ENCODE data around the gene STAT1.

Gene STAT1

DNA sequence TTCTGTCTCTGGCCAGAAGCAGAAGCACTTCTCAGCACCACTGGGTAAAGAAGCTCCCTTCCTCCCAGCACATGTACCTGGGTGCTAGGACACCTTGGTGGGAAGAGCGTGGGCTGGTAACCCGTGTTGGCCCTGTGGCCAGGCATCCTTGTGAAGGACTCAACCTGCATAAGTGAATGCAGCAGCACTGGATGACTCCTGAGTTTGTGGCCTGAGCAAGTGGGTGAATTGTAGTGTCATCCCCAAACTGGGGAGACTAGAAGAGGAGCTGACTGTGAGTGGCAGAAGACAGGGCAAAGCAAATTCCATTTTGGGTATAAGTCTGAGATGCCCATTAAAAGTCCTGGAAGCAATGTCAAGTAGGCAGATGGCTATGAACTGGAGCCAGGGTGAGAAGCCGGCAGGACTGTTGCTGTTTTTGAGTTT, 63.4 kb downstream of the STAT1 start:
- no peaks in the 10 kb centered on the region for H3K36me3 ChIP-seq (ENCODE audit: control insufficient read depth in 2 of 2, insufficient read depth in 2 of 2, low read length in 2 of 2)
- no peak overlapping the region for H3K27ac ChIP-seq (ENCODE audit: low read length)
- H3K9me3 ChIP-seq (ENCODE audit: control insufficient read depth in 2 of 2, low read length in 2 of 2) = no peaks in the 10 kb centered on the region
- H3K9ac ChIP-seq (ENCODE audit: low read length in 2 of 2) = no peak overlapping the region
- no peak overlapping the region for H3K4me3 ChIP-seq (ENCODE audit: low read length in 2 of 2)
- no peaks in the 10 kb centered on the region for H3K27me3 ChIP-seq (ENCODE audit: control insufficient read depth in 1 of 2, insufficient read depth in 2 of 2, low read length in 2 of 2)
- peaks cover 14% of the 10 kb centered on the region for H3K4me1 ChIP-seq (ENCODE audit: control insufficient read depth, insufficient read depth, low read length)

DNA sequence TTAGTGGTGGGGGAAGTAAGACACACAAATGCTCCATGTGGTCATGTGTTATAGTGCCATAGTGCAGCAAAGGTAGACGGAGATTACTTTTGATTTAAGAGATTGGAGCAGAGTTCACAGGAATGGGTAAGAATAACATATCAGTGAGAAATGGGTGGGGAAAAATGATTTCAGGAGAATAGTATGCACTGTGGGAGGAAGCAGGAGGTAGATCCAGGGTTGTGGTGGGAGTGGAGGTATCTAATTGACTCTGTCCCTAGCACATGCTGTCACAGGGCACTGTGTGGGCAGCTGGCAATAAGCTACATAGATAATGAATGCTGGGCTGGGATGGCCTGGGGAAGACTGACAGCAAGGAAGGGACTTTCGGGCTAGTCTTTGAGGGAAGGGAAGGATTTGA, 65.3 kb downstream of the STAT1 start:
- Histone ChIP-seq H3K4me3 (ENCODE audit: low read length in 2 of 2) (no peak overlapping the region), H3K27ac (ENCODE audit: low read length) (no peak overlapping the region), H3K9me3 (ENCODE audit: control insufficient read depth in 2 of 2, low read length in 2 of 2) (no peaks in the 10 kb centered on the region), H3K27me3 (ENCODE audit: control insufficient read depth in 1 of 2, insufficient read depth in 2 of 2, low read length in 2 of 2) (no peaks in the 10 kb centered on the region), H3K36me3 (ENCODE audit: control insufficient read depth in 2 of 2, insufficient read depth in 2 of 2, low read length in 2 of 2) (no peaks in the 10 kb centered on the region), H3K4me1 (ENCODE audit: control insufficient read depth, insufficient read depth, low read length) (peaks cover 14% of the 10 kb centered on the region), H3K9ac (ENCODE audit: low read length in 2 of 2) (no peak overlapping the region)

DNA sequence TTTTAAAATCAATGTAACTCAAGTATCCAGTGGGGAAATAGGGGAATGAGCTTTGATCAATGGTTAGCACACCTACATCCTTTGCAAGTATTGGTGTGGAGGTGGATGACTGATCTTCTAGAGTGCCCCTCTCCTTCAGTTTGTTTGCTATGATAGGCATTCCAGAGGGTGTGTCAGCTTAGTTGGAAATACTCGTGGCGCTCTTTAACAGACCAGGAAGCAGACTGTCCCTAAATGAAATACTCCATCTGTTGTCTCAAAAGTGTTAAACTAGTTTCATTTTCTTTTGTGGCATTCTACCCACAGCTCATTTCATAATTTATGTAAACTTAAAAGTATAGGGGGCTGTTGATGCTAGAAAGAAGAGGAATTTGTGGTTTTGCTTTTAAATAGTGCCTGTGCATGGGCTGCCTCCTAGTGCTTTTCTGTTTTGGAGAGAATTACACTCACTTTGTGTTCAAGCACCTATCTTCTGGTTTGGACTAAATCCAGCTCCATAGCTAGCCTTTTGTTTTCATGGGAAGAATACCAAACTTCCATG, 66.2 kb downstream of the STAT1 start:
- Histone ChIP-seq H3K9ac (ENCODE audit: low read length in 2 of 2) (peak overlapping the region in 1 of 2 donors; percentile 21), H3K36me3 (ENCODE audit: control insufficient read depth in 2 of 2, insufficient read depth in 2 of 2, low read length in 2 of 2) (no peaks in the 10 kb centered on the region), H3K27ac (ENCODE audit: low read length) (peak overlapping the region; percentile 13), H3K4me3 (ENCODE audit: low read length in 2 of 2) (peak overlapping the region in 1 of 2 donors; percentile 24), H3K27me3 (ENCODE audit: control insufficient read depth in 1 of 2, insufficient read depth in 2 of 2, low read length in 2 of 2) (no peaks in the 10 kb centered on the region), H3K9me3 (ENCODE audit: control insufficient read depth in 2 of 2, low read length in 2 of 2) (no peaks in the 10 kb centered on the region), H3K4me1 (ENCODE audit: control insufficient read depth, insufficient read depth, low read length) (peaks cover 14% of the 10 kb centered on the region)

DNA sequence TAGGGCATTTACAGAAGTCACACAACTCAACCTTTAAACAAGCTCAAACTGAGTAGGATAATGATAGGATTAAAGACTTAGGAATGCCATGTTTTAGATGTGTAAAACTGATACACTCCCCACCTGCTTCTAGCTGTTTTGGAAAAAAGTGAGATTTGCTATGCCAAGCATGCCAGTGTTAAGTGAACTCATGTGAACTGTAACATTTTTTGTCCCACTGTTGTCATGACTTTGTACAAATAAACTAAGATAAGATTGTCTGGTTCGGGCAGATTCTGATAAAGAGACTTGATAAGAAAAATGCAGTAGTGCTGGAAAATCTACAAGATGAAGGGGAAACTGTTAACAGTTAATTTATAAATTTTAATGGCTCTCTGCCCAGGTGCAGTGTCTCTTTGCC, 66.8 kb downstream of the STAT1 start:
- Histone ChIP-seq H3K4me3 (ENCODE audit: low read length in 2 of 2) (no peak overlapping the region), H3K27me3 (ENCODE audit: control insufficient read depth in 1 of 2, insufficient read depth in 2 of 2, low read length in 2 of 2) (no peaks in the 10 kb centered on the region), H3K36me3 (ENCODE audit: control insufficient read depth in 2 of 2, insufficient read depth in 2 of 2, low read length in 2 of 2) (no peaks in the 10 kb centered on the region), H3K9me3 (ENCODE audit: control insufficient read depth in 2 of 2, low read length in 2 of 2) (no peaks in the 10 kb centered on the region), H3K9ac (ENCODE audit: low read length in 2 of 2) (no peak overlapping the region), H3K27ac (ENCODE audit: low read length) (peak overlapping the region; percentile 13), H3K4me1 (ENCODE audit: control insufficient read depth, insufficient read depth, low read length) (peaks cover 14% of the 10 kb centered on the region)

DNA sequence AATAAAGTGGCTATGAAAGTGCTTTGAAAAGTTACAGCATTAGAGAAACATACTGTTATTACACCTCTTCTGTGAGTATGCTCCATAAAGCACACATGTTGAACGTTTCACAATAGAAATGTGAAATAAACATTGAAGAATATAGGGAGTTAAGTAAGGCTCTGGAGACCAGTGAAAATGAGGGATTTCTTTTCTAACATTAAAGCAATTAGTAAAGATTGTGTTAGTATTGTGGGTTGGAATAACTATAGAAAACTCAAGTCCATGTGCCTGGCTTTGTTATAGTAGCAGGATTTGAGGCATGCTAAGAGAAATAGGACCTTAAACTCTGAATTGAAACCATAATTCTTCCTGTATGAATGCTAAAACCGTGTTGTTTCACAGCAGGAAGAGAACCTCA, 70.3 kb downstream of the STAT1 start:
- Histone ChIP-seq H3K4me3 (ENCODE audit: low read length in 2 of 2) (no peak overlapping the region), H3K27ac (ENCODE audit: low read length) (no peak overlapping the region), H3K4me1 (ENCODE audit: control insufficient read depth, insufficient read depth, low read length) (peaks cover 16% of the 10 kb centered on the region), H3K9ac (ENCODE audit: low read length in 2 of 2) (no peak overlapping the region), H3K27me3 (ENCODE audit: control insufficient read depth in 1 of 2, insufficient read depth in 2 of 2, low read length in 2 of 2) (no peaks in the 10 kb centered on the region), H3K9me3 (ENCODE audit: control insufficient read depth in 2 of 2, low read length in 2 of 2) (no peaks in the 10 kb centered on the region), H3K36me3 (ENCODE audit: control insufficient read depth in 2 of 2, insufficient read depth in 2 of 2, low read length in 2 of 2) (no peaks in the 10 kb centered on the region)

DNA sequence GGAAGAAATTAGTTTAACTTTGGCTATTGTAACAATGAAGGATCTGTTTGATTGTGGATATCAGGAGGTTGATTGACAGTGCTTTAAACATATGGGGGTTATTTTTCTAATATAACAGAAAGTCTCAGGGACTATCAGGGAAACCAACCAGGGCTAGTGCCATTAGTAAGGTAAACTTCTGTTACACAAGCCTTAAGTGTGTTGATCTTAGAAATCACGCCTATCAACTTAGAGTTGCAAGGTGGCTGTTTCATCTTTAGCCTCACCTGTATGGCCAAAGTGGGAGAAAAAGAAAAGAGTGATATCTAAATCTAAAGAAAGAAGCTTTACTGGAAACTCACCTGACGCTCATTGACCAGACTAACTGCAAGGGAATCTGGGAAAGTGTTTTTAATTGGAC, 71.3 kb downstream of the STAT1 start:
- no peak overlapping the region for H3K4me3 ChIP-seq (ENCODE audit: low read length in 2 of 2)
- H3K9ac ChIP-seq (ENCODE audit: low read length in 2 of 2) = no peak overlapping the region
- H3K27me3 ChIP-seq (ENCODE audit: control insufficient read depth in 1 of 2, insufficient read depth in 2 of 2, low read length in 2 of 2) = no peaks in the 10 kb centered on the region
- no peaks in the 10 kb centered on the region for H3K36me3 ChIP-seq (ENCODE audit: control insufficient read depth in 2 of 2, insufficient read depth in 2 of 2, low read length in 2 of 2)
- H3K27ac ChIP-seq (ENCODE audit: low read length) = no peak overlapping the region
- H3K9me3 ChIP-seq (ENCODE audit: control insufficient read depth in 2 of 2, low read length in 2 of 2) = no peaks in the 10 kb centered on the region
- H3K4me1 ChIP-seq (ENCODE audit: control insufficient read depth, insufficient read depth, low read length) = peaks cover 12% of the 10 kb centered on the region

DNA sequence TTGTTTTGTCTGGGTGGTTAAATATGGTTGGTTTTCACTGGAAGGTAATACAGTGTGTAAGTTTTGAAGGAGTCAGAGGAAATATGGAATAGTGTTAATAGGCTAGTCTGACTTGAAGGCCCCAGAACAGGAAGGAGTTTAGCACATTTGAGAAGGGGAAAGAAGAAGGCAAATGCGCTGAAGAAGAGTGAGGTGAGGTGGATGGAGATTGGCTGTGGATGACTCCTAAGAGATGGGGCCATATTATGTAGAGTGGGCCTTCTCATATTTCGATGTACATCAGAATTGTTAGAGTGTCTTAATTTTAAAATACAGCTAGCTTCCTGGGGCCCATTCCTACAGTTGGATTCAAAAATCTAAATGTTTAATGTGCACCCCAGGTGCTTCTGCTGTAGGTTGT, 72.4 kb downstream of the STAT1 start:
- no peak overlapping the region for H3K9ac ChIP-seq (ENCODE audit: low read length in 2 of 2)
- H3K4me1 ChIP-seq (ENCODE audit: control insufficient read depth, insufficient read depth, low read length) = peaks cover 4% of the 10 kb centered on the region
- no peaks in the 10 kb centered on the region for H3K36me3 ChIP-seq (ENCODE audit: control insufficient read depth in 2 of 2, insufficient read depth in 2 of 2, low read length in 2 of 2)
- no peaks in the 10 kb centered on the region for H3K27me3 ChIP-seq (ENCODE audit: control insufficient read depth in 1 of 2, insufficient read depth in 2 of 2, low read length in 2 of 2)
- no peak overlapping the region for H3K27ac ChIP-seq (ENCODE audit: low read length)
- no peak overlapping the region for H3K4me3 ChIP-seq (ENCODE audit: low read length in 2 of 2)
- no peaks in the 10 kb centered on the region for H3K9me3 ChIP-seq (ENCODE audit: control insufficient read depth in 2 of 2, low read length in 2 of 2)

DNA sequence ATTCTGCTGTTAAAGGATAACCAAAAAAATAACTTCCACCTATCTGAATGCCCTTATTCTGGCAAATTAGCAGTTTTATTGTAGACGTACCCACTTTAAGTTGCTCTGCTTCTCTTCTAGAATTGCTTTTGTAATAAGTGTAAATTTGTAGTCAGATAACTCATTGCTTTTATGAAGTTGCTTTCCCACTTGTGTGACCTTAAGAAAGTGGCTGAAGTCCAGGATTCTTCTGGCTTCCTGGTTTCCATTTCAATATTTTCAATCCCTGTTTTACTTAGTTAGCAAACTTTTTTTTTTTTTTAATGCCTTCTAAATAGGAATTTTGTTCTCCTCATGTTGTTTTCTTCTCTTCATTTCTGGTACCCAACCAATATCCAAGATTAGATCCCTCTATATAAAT, 73.5 kb downstream of the STAT1 start:
- Histone ChIP-seq H3K4me3 (ENCODE audit: low read length in 2 of 2) (no peak overlapping the region), H3K27ac (ENCODE audit: low read length) (no peak overlapping the region), H3K9ac (ENCODE audit: low read length in 2 of 2) (no peak overlapping the region), H3K9me3 (ENCODE audit: control insufficient read depth in 2 of 2, low read length in 2 of 2) (no peaks in the 10 kb centered on the region), H3K36me3 (ENCODE audit: control insufficient read depth in 2 of 2, insufficient read depth in 2 of 2, low read length in 2 of 2) (no peaks in the 10 kb centered on the region), H3K4me1 (ENCODE audit: control insufficient read depth, insufficient read depth, low read length) (peaks cover 4% of the 10 kb centered on the region), H3K27me3 (ENCODE audit: control insufficient read depth in 1 of 2, insufficient read depth in 2 of 2, low read length in 2 of 2) (no peaks in the 10 kb centered on the region)

DNA sequence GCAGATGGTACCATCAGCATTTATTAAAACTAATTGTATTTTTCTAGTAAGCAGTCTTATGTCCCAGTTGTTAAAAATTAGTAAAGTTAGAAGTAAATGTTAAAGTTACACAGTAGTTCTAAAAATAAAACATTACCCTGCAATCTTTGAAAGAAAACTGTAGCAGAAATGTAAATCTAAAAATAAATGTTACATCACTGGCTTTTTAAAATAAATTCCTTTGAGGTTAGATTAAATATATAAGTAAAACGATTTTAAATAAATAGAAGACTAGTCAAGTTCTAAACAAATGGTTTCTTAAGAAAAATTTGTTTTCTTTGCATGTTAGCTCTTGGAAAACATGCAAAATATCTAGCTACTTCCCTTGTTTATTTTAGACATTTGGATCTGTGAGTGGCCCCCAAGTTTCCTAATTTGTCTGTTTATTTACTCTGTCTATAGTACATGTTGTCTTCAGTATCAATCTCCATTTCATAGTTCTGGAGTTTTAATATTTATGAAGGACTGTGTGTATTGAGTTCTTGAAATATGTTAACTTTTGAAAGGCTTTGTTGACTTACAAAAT, 75.1 kb downstream of the STAT1 start:
- Histone ChIP-seq H3K27ac (ENCODE audit: low read length) (no peak overlapping the region), H3K9me3 (ENCODE audit: control insufficient read depth in 2 of 2, low read length in 2 of 2) (no peaks in the 10 kb centered on the region), H3K4me1 (ENCODE audit: control insufficient read depth, insufficient read depth, low read length) (peaks cover 4% of the 10 kb centered on the region), H3K27me3 (ENCODE audit: control insufficient read depth in 1 of 2, insufficient read depth in 2 of 2, low read length in 2 of 2) (no peaks in the 10 kb centered on the region), H3K36me3 (ENCODE audit: control insufficient read depth in 2 of 2, insufficient read depth in 2 of 2, low read length in 2 of 2) (no peaks in the 10 kb centered on the region), H3K9ac (ENCODE audit: low read length in 2 of 2) (no peak overlapping the region), H3K4me3 (ENCODE audit: low read length in 2 of 2) (no peak overlapping the region)

DNA sequence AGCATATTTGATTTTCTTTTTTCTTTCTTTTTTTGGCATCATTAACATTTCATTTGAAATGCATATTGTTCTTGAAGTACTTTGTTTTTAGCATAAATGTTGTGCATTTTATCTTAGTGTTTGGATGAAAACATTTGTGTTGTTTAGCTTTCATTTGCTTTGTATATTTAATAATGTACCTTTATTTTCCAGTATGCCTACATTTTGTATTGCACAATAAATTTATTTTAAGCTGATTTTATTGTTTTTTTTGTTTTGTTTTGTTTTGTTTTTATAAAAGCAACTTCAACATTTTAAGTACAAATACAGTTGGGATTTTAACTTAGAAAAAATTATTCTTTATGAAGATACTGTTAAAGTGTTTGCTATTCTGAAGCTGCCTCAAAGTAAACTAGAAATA, 78.9 kb downstream of the STAT1 start:
- no peak overlapping the region for H3K4me3 ChIP-seq (ENCODE audit: low read length in 2 of 2)
- no peak overlapping the region for H3K9ac ChIP-seq (ENCODE audit: low read length in 2 of 2)
- H3K27me3 ChIP-seq (ENCODE audit: control insufficient read depth in 1 of 2, insufficient read depth in 2 of 2, low read length in 2 of 2) = no peaks in the 10 kb centered on the region
- peaks cover under 1% of the 10 kb centered on the region for H3K4me1 ChIP-seq (ENCODE audit: control insufficient read depth, insufficient read depth, low read length)
- H3K36me3 ChIP-seq (ENCODE audit: control insufficient read depth in 2 of 2, insufficient read depth in 2 of 2, low read length in 2 of 2) = peaks cover 0 to 5% of the 10 kb centered on the region in 2 donors
- no peaks in the 10 kb centered on the region for H3K9me3 ChIP-seq (ENCODE audit: control insufficient read depth in 2 of 2, low read length in 2 of 2)
- H3K27ac ChIP-seq (ENCODE audit: low read length) = no peak overlapping the region

DNA sequence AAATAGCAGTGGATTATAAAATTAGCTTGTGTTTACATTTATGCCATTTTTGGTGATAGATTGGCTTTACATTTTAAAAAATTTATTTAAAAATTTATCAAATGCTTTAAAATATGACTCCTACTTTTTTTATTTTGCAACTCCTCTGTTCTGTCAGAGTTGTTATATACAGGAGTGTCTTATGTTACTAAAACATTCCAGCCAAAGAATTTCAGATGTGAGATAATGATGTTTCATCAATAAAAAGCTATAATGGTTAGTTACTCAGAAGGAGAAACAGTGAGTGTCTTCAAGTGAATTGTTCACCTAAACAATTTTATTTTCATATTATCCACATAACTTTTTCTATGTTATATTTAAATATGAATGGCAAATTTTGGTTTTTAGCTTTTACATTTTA, 80.6 kb downstream of the STAT1 start:
- H3K27ac ChIP-seq (ENCODE audit: low read length) = no peak overlapping the region
- H3K9ac ChIP-seq (ENCODE audit: low read length in 2 of 2) = no peak overlapping the region
- H3K27me3 ChIP-seq (ENCODE audit: control insufficient read depth in 1 of 2, insufficient read depth in 2 of 2, low read length in 2 of 2) = no peaks in the 10 kb centered on the region
- no peaks in the 10 kb centered on the region for H3K9me3 ChIP-seq (ENCODE audit: control insufficient read depth in 2 of 2, low read length in 2 of 2)
- no peaks in the 10 kb centered on the region for H3K4me1 ChIP-seq (ENCODE audit: control insufficient read depth, insufficient read depth, low read length)
- peaks cover 0 to 5% of the 10 kb centered on the region in 2 donors for H3K36me3 ChIP-seq (ENCODE audit: control insufficient read depth in 2 of 2, insufficient read depth in 2 of 2, low read length in 2 of 2)
- no peak overlapping the region for H3K4me3 ChIP-seq (ENCODE audit: low read length in 2 of 2)

Data from stomach smooth muscle (tissue), 2 donors.